IPS-NIHi11 (cell line): ENCODE data around the gene THOC7.

Experiments used
- DNase-seq: peaks from one replicate; pipeline ENCODE4 v3.0.0; 2012; ENCODE audit warnings: mixed read lengths, low spot score

Gene THOC7

GRCh38 chr3:63878394-63879060 is 14.9 kb upstream of the THOC7 start:
- no peak for DNase-seq

GRCh38 chr3:63877737-63878393 is 14.3 kb upstream of the THOC7 start:
- no peak for DNase-seq

GRCh38 chr3:63876260-63876659 is 12.7 kb upstream of the THOC7 start:
- no peak for DNase-seq

GRCh38 chr3:63875510-63875909 is 11.9 kb upstream of the THOC7 start:
- DNase-seq: no peak

- no peak for DNase-seq
These were observed 11.2 kb upstream of the THOC7 start for GRCh38 chr3:63874769-63875168.

- DNase-seq: no peak
These were observed 8.7 kb upstream of the THOC7 start for GRCh38 chr3:63872135-63872924.

GRCh38 chr3:63870615-63871005 is 7.0 kb upstream of the THOC7 start:
- DNase-seq: no peak

GRCh38 chr3:63869940-63870614 is 6.5 kb upstream of the THOC7 start:
- DNase-seq: no peak

- DNase-seq: no peak
These were observed 3.6 kb upstream of the THOC7 start for GRCh38 chr3:63867225-63867624.

GRCh38 chr3:63864965-63865327 is 1.3 kb upstream of the THOC7 start:
- DNase-seq: no peak

- DNase-seq: peak; percentile 80
These were observed 681 bp upstream of the THOC7 start for GRCh38 chr3:63864008-63864964.

- no peak for DNase-seq
These were observed 828 bp downstream of the THOC7 start for GRCh38 chr3:63862804-63863149.

- no peak for DNase-seq
These were observed 2.3 kb downstream of the THOC7 start for GRCh38 chr3:63861306-63861705.

- no peak for DNase-seq
These were observed 2.8 kb downstream of the THOC7 start for GRCh38 chr3:63860776-63861175.

GRCh38 chr3:63857311-63857710 is 6.3 kb downstream of the THOC7 start:
- DNase-seq: no peak

- peak; percentile 27 for DNase-seq
These were observed 8.2 kb downstream of the THOC7 start for GRCh38 chr3:63855333-63855940.

GRCh38 chr3:63853106-63853505 is 10.5 kb downstream of the THOC7 start:
- DNase-seq: no peak

- no peak for DNase-seq
These were observed 12.3 kb downstream of the THOC7 start for GRCh38 chr3:63851287-63851686.

GRCh38 chr3:63849175-63849574 is 14.4 kb downstream of the THOC7 start:
- no peak for DNase-seq

- peak; percentile 25 for DNase-seq
These were observed 15.7 kb downstream of the THOC7 start for GRCh38 chr3:63847718-63848450.
